Measurements from ENCODE around the gene CAMTA1. TPM values are rescaled to one million over a fixed set of nuclear protein-coding genes. Genes with fewer than 3 reads are reported as not detected.
A peak's percentile ranks its signal among the peaks of the same experiment; 100 is the strongest.

Gene CAMTA1
- total RNA-seq, 1 experiment from 2014 or later: 69.5 TPM

DNA sequence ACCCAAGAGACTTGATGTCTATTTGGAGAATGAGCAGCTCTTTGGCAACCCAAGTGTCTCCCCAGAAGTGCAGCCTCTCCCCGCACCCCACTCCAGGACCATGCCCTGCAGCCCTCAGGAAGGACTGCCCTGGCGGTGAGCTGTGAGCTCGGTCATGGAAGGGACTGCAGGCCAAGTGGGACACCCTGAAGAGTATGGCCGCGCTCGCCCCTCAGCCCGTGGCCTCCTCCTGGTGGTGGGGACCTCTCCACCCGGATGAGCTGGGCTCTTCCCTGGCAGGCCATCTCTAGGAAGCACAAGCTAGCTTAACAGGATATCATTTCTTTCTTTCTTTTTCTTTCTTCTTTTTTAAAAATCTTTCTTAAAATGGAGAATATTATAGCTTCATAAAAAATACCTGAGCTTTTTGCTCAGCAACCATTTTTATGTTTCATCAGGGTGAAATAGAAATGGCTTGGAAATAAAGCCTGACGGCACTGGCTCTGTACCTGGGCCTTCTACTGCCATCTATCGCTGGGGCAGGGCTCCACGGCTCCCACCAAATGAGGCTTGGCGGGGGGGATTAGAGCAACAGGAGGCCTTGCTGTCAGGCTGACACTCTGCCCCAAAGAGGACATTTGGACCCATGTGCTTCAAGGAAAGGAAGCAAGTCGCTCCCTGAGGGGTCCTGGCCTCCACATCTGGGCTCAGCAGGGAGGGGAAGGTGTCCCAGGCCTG, 689.7 kb downstream of the CAMTA1 start:
- ChIA-PET POLR2A (no interaction called here), CTCF (interaction anchor here (1.0 kb wide), 1 partner anchor 250 kb away, joined by 3 read pairs; no protein-coding TSS in a partner anchor), RAD21 (ENCODE audit: low non-redundant PET in 1 of 2, low total read pairs in 2 of 2, uncharacterized antibody in 2 of 2, unreplicated experiment in 2 of 2) (no interaction called here)
- H3K27ac ChIP-seq (ENCODE audit: low read depth, low read length): no peak overlapping the region
- TF ChIP-seq SIN3A (IDR thresholded peaks at IDR 0.05; ENCODE audit: low read depth) (no peak), EZH2phosphoT487 (IDR thresholded peaks at IDR 0.05; ENCODE audit: borderline replicate concordance) (no peak), CEBPB (IDR thresholded peaks at IDR 0.05; ENCODE audit: low read depth) (no peak), RAD21 (IDR thresholded peaks at IDR 0.05; ENCODE audit: low read depth) (peak; percentile 47), JUND (IDR thresholded peaks at IDR 0.05) (no peak), POLR2AphosphoS5 (IDR thresholded peaks at IDR 0.05; ENCODE audit: low read depth, low read length) (no peak)
- TF ChIP-seq, protein P1, sequence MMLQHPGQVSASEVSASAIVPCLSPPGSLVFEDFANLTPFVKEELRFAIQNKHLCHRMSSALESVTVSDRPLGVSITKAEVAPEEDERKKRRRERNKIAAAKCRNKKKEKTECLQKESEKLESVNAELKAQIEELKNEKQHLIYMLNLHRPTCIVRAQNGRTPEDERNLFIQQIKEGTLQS (IDR thresholded peaks at IDR 0.05): no peak
- TF ChIP-seq, protein P2, sequence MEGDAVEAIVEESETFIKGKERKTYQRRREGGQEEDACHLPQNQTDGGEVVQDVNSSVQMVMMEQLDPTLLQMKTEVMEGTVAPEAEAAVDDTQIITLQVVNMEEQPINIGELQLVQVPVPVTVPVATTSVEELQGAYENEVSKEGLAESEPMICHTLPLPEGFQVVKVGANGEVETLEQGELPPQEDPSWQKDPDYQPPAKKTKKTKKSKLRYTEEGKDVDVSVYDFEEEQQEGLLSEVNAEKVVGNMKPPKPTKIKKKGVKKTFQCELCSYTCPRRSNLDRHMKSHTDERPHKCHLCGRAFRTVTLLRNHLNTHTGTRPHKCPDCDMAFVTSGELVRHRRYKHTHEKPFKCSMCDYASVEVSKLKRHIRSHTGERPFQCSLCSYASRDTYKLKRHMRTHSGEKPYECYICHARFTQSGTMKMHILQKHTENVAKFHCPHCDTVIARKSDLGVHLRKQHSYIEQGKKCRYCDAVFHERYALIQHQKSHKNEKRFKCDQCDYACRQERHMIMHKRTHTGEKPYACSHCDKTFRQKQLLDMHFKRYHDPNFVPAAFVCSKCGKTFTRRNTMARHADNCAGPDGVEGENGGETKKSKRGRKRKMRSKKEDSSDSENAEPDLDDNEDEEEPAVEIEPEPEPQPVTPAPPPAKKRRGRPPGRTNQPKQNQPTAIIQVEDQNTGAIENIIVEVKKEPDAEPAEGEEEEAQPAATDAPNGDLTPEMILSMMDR (IDR thresholded peaks at IDR 0.05 in 2 of 3, conservative IDR thresholded peaks at IDR 0.05 in 1 of 3; ENCODE audit: borderline replicate concordance in 1 of 3, insufficient read depth in 1 of 3, low read depth in 2 of 3, low read length in 2 of 3): 0 out of 6 replicates have a peak, but pooled peaks of 1 of the 3 experiments have one; percentile 18
- no peaks in the 10 kb centered on the region for H3K79me2 ChIP-seq (ENCODE audit: insufficient read depth, low read length)
- BruUV-seq (replicated peaks): no TSS peak
- no peaks in the 10 kb centered on the region for H4K20me1 ChIP-seq (ENCODE audit: insufficient read depth)
- no peak overlapping the region for H3K9ac ChIP-seq (ENCODE audit: low read length)
- intact Hi-C loops (cut with micrococcal nuclease): loop anchor here (10.0 kb wide), 1 partner anchor 250 kb away; no protein-coding TSS in a partner anchor
- no peaks in the 10 kb centered on the region for H3K9me2 ChIP-seq (ENCODE audit: insufficient read depth)
- H3K9me3 ChIP-seq (ENCODE audit: control insufficient read depth in 1 of 2, insufficient read depth in 1 of 2, low read depth in 1 of 2, low read length in 2 of 2): no peaks in the 10 kb centered on the region
- DNase-seq (ENCODE audit: low read depth, low spot score): no peak
- no peak for ATAC-seq
- H3K27me3 ChIP-seq (ENCODE audit: insufficient read depth, low read length): no peaks in the 10 kb centered on the region
- no peak overlapping the region for H3K4me3 ChIP-seq (replicated peaks in 1 of 2; ENCODE audit: low read depth in 1 of 2, low read length in 2 of 2)
- H2AFZ ChIP-seq (ENCODE audit: low read depth, low read length, poor library complexity, severe bottlenecking): no peak overlapping the region
- no peak overlapping the region for H3K4me2 ChIP-seq (ENCODE audit: low read length)
- H3K36me3 ChIP-seq (ENCODE audit: control insufficient read depth in 1 of 2, insufficient read depth in 2 of 2, low read length in 2 of 2): no peaks in the 10 kb centered on the region
- peaks cover 13 to 25% of the 10 kb centered on the region in 2 experiments for H3K4me1 ChIP-seq (ENCODE audit: control insufficient read depth in 1 of 2, insufficient read depth in 2 of 2, low read length in 2 of 2)

Measured in HCT116 (cell line).